ENCODE data around the gene HERC4. TPM values are rescaled to one million over a fixed set of nuclear protein-coding genes. Genes with fewer than 3 reads are reported as not detected.

The HERC4 gene
- total RNA-seq, 1 donor from 2014 or later: 59.4 TPM

GRCh38 chr10:67923551-67923950 lies 151.5 kb downstream of the HERC4 start:
- no peak for DNase-seq (ENCODE audit: extremely low spot score, unreplicated experiment)
- H3K4me1 Mint-ChIP-seq (ENCODE audit: unreplicated experiment): peaks cover 10% of the 10 kb centered on the region

GRCh38 chr10:67921065-67921464 lies 154.0 kb downstream of the HERC4 start:
- no peak for DNase-seq (ENCODE audit: extremely low spot score, unreplicated experiment)
- Mint-ChIP-seq H3K4me1 (ENCODE audit: unreplicated experiment) (no peaks in the 10 kb centered on the region), H3K9me3 (ENCODE audit: unreplicated experiment) (no peaks in the 10 kb centered on the region), H3K27me3 (ENCODE audit: unreplicated experiment) (no peaks in the 10 kb centered on the region), H3K4me3 (ENCODE audit: unreplicated experiment) (no peak overlapping the region), H3K27ac (ENCODE audit: unreplicated experiment) (no peak overlapping the region), H3K36me3 (ENCODE audit: unreplicated experiment) (peaks cover 33% of the 10 kb centered on the region)
- no peak for TF ChIP-seq CTCF (IDR thresholded peaks at IDR 0.05)

More at GRCh38 chr10:67923551-67923950, 151.5 kb downstream of the HERC4 start:
- H3K9me3 Mint-ChIP-seq (ENCODE audit: unreplicated experiment): no peaks in the 10 kb centered on the region
- no peak overlapping the region for H3K4me3 Mint-ChIP-seq (ENCODE audit: unreplicated experiment)
- H3K27ac Mint-ChIP-seq (ENCODE audit: unreplicated experiment): no peak overlapping the region
- no peak for TF ChIP-seq CTCF (IDR thresholded peaks at IDR 0.05)
- H3K27me3 Mint-ChIP-seq (ENCODE audit: unreplicated experiment): no peaks in the 10 kb centered on the region
- peaks cover 32% of the 10 kb centered on the region for H3K36me3 Mint-ChIP-seq (ENCODE audit: unreplicated experiment)

GRCh38 chr10:67917679-67918078 lies 157.4 kb downstream of the HERC4 start:
- TF ChIP-seq CTCF (IDR thresholded peaks at IDR 0.05): no peak
- Mint-ChIP-seq H3K36me3 (ENCODE audit: unreplicated experiment) (peaks cover 38% of the 10 kb centered on the region), H3K4me3 (ENCODE audit: unreplicated experiment) (no peak overlapping the region), H3K27me3 (ENCODE audit: unreplicated experiment) (no peaks in the 10 kb centered on the region), H3K27ac (ENCODE audit: unreplicated experiment) (peak overlapping the region; percentile 16), H3K4me1 (ENCODE audit: unreplicated experiment) (peaks cover 4% of the 10 kb centered on the region), H3K9me3 (ENCODE audit: unreplicated experiment) (no peaks in the 10 kb centered on the region)
- no peak for DNase-seq (ENCODE audit: extremely low spot score, unreplicated experiment)

DNA sequence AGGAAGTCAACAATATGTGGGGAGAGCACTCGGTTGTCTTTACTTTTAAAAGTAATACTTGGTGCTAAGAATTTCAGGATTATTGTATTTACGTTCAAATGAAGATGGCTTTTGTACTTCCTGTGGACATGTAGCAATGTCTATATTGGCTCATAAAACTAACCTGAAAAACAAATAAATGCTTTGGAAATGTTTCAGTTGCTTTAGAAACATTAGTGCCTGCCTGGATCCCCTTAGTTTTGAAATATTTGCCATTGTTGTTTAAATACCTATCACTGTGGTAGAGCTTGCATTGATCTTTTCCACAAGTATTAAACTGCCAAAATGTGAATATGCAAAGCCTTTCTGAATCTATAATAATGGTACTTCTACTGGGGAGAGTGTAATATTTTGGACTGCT lies 157.9 kb downstream of the HERC4 start:
- Mint-ChIP-seq H3K27ac (ENCODE audit: unreplicated experiment) (peak overlapping the region; percentile 16), H3K4me1 (ENCODE audit: unreplicated experiment) (peaks cover 8% of the 10 kb centered on the region), H3K27me3 (ENCODE audit: unreplicated experiment) (no peaks in the 10 kb centered on the region), H3K36me3 (ENCODE audit: unreplicated experiment) (peaks cover 43% of the 10 kb centered on the region), H3K9me3 (ENCODE audit: unreplicated experiment) (no peaks in the 10 kb centered on the region), H3K4me3 (ENCODE audit: unreplicated experiment) (no peak overlapping the region)
- DNase-seq (ENCODE audit: extremely low spot score, unreplicated experiment): no peak
- no peak for TF ChIP-seq CTCF (IDR thresholded peaks at IDR 0.05)

DNA sequence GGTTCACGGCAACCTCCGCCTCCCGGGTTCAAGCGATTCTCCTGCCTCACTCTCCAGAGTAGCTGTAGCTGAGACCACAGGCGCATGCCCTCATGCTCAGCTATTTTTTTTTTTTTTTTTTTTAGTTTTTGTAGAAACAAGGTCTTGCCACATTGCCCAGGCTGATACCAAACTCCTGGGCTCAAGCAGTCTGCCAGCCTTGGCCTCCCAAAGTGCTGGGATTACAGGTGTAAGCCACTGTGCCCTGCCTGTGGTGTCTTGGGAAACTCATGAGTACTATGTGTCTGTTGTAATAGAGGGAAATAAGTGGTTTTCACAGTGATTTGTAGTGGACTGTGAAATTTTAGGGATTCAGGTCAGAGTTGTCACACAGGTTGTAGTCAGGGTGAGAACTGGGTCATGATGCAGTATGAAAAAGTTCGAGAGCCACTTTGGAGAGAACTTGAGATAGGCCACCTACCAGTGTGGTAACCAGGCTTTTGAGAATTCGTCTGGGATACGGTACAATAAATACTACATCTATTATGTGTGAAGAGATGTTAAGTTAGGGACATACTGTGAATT lies 160.2 kb downstream of the HERC4 start:
- no peak overlapping the region for H3K27ac Mint-ChIP-seq (ENCODE audit: unreplicated experiment)
- TF ChIP-seq CTCF (IDR thresholded peaks at IDR 0.05): no peak
- DNase-seq (ENCODE audit: extremely low spot score, unreplicated experiment): no peak
- no peaks in the 10 kb centered on the region for H3K9me3 Mint-ChIP-seq (ENCODE audit: unreplicated experiment)
- H3K27me3 Mint-ChIP-seq (ENCODE audit: unreplicated experiment): no peaks in the 10 kb centered on the region
- H3K4me1 Mint-ChIP-seq (ENCODE audit: unreplicated experiment): peaks cover 8% of the 10 kb centered on the region
- H3K36me3 Mint-ChIP-seq (ENCODE audit: unreplicated experiment): peaks cover 49% of the 10 kb centered on the region
- H3K4me3 Mint-ChIP-seq (ENCODE audit: unreplicated experiment): no peak overlapping the region

All from osteocyte (in vitro differentiated cells).